ENCODE measurements around the gene FBXO41. TPM values are rescaled to one million over a fixed set of nuclear protein-coding genes. Genes with fewer than 3 reads are reported as not detected.

The FBXO41 gene
- total RNA-seq, 2 donors from 2014 or later: 3.5 to 6.1 TPM

GRCh38 chr2:73292906-73293533 lies 8.7 kb upstream of the FBXO41 start:
- TF ChIP-seq, protein P1, sequence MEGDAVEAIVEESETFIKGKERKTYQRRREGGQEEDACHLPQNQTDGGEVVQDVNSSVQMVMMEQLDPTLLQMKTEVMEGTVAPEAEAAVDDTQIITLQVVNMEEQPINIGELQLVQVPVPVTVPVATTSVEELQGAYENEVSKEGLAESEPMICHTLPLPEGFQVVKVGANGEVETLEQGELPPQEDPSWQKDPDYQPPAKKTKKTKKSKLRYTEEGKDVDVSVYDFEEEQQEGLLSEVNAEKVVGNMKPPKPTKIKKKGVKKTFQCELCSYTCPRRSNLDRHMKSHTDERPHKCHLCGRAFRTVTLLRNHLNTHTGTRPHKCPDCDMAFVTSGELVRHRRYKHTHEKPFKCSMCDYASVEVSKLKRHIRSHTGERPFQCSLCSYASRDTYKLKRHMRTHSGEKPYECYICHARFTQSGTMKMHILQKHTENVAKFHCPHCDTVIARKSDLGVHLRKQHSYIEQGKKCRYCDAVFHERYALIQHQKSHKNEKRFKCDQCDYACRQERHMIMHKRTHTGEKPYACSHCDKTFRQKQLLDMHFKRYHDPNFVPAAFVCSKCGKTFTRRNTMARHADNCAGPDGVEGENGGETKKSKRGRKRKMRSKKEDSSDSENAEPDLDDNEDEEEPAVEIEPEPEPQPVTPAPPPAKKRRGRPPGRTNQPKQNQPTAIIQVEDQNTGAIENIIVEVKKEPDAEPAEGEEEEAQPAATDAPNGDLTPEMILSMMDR (IDR thresholded peaks at IDR 0.05): no peak
- Histone ChIP-seq H3K4me1 (ENCODE audit: control insufficient read depth in 1 of 2, low read depth in 2 of 2) (peaks cover 10 to 22% of the 10 kb centered on the region in 2 donors), H3K4me3 (peak overlapping the region; percentile 69), H3K27me3 (replicated peaks; ENCODE audit: insufficient read depth) (peaks cover 25% of the 10 kb centered on the region), H3K36me3 (no peaks in the 10 kb centered on the region), H3K27ac (peak overlapping the region in 1 of 2 donors; percentile 34), H3K9me3 (no peaks in the 10 kb centered on the region)
- no peak for ATAC-seq (ENCODE audit: insufficient number of reproducible peaks, low FRiP score, low read depth)
- DNase-seq (ENCODE audit: low spot score): no peak

- no peaks in the 10 kb centered on the region for H3K36me3 ChIP-seq
- H3K4me3 ChIP-seq: no peak overlapping the region
- peaks cover 25% of the 10 kb centered on the region for H3K27me3 ChIP-seq (replicated peaks; ENCODE audit: insufficient read depth)
- ATAC-seq (ENCODE audit: insufficient number of reproducible peaks, low FRiP score, low read depth): no peak
- H3K27ac ChIP-seq: no peak overlapping the region
- peaks cover 10 to 22% of the 10 kb centered on the region in 2 donors for H3K4me1 ChIP-seq (ENCODE audit: control insufficient read depth in 1 of 2, low read depth in 2 of 2)
- TF ChIP-seq, protein P1 (IDR thresholded peaks at IDR 0.05): no peak
- no peaks in the 10 kb centered on the region for H3K9me3 ChIP-seq
- no peak for DNase-seq (ENCODE audit: low spot score)
Measured at GRCh38 chr2:73292316-73292905, 8.1 kb upstream of the FBXO41 start.

- peaks cover 10 to 22% of the 10 kb centered on the region in 2 donors for H3K4me1 ChIP-seq (ENCODE audit: control insufficient read depth in 1 of 2, low read depth in 2 of 2)
- peak overlapping the region; percentile 55 for H3K4me3 ChIP-seq
- TF ChIP-seq, protein P1 (IDR thresholded peaks at IDR 0.05): no peak
- peaks cover 25% of the 10 kb centered on the region for H3K27me3 ChIP-seq (replicated peaks; ENCODE audit: insufficient read depth)
- DNase-seq (ENCODE audit: low spot score): no peak
- no peaks in the 10 kb centered on the region for H3K36me3 ChIP-seq
- no peak for ATAC-seq (ENCODE audit: insufficient number of reproducible peaks, low FRiP score, low read depth)
- no peaks in the 10 kb centered on the region for H3K9me3 ChIP-seq
- no peak overlapping the region for H3K27ac ChIP-seq
Measured at GRCh38 chr2:73291461-73292315, 7.4 kb upstream of the FBXO41 start.

GRCh38 chr2:73291093-73291460 lies 6.8 kb upstream of the FBXO41 start:
- peaks cover 10 to 22% of the 10 kb centered on the region in 2 donors for H3K4me1 ChIP-seq (ENCODE audit: control insufficient read depth in 1 of 2, low read depth in 2 of 2)
- H3K9me3 ChIP-seq: no peaks in the 10 kb centered on the region
- DNase-seq (ENCODE audit: low spot score) (no peak), ATAC-seq (ENCODE audit: insufficient number of reproducible peaks, low FRiP score, low read depth) (no peak)
- peak overlapping the region; percentile 55 for H3K4me3 ChIP-seq
- H3K27me3 ChIP-seq (replicated peaks; ENCODE audit: insufficient read depth): peaks cover 25% of the 10 kb centered on the region
- H3K36me3 ChIP-seq: no peaks in the 10 kb centered on the region
- TF ChIP-seq, protein P1 (IDR thresholded peaks at IDR 0.05): no peak
- no peak overlapping the region for H3K27ac ChIP-seq
